GM18505 (cell line): Measurements from ENCODE around the gene AGAP3.

ENCODE experiments used
- ATAC-seq: cut with Tn5 transposase; IDR thresholded peaks from one replicate; pipeline ENCODE4 v1.9.1; 2021; ENCODE audit not compliant: unreplicated experiment
- POLR2A ChIP-seq: IDR thresholded peaks from 4 replicates; pipeline ENCODE4 v1.6.1; 2011; ENCODE audit warnings: borderline replicate concordance; ENCODE audit not compliant: insufficient read depth, insufficient read length; ENCODE audit errors: extremely low read depth

AGAP3 gene

DNA sequence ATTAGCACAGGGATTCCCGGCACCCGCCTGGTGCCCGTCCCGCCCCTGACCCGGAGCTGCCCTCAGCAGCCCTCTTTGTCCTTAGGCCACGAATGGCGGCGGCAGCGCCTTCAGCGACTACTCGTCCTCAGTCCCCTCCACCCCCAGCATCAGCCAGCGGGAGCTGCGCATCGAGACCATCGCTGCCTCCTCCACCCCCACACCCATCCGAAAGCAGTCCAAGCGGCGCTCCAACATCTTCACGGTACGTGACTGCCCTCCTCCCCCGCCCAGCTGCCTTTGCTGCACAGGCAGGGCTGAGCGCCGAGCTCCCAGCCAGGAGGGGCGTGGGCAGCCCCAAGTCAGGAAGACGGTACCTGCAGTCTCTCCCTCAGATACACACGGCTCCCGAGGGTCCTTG is 33.6 kb downstream of the AGAP3 start:
- no peak for ATAC-seq
- no peak for TF ChIP-seq POLR2A

DNA sequence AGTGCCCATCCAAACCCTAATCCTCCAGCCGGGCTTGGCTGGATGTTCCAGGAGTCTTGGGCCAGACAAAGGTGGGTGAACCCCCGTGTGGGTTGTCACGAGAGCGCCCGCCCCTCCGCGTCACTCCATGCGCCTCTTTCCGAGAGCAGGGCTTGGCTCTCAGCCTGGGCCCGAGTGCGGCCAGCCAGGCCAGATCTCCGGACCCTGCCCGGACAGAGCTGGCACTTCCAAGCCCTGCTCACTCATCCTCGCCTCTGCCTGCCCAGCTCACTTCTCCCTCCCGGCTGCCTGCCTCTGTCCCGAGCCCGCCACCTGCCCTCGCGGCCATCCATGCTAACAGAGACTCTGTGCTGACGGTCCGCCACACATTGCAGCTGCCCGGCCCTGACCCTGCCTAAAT is 34.6 kb downstream of the AGAP3 start:
- ATAC-seq: no peak
- TF ChIP-seq POLR2A: no peak

DNA sequence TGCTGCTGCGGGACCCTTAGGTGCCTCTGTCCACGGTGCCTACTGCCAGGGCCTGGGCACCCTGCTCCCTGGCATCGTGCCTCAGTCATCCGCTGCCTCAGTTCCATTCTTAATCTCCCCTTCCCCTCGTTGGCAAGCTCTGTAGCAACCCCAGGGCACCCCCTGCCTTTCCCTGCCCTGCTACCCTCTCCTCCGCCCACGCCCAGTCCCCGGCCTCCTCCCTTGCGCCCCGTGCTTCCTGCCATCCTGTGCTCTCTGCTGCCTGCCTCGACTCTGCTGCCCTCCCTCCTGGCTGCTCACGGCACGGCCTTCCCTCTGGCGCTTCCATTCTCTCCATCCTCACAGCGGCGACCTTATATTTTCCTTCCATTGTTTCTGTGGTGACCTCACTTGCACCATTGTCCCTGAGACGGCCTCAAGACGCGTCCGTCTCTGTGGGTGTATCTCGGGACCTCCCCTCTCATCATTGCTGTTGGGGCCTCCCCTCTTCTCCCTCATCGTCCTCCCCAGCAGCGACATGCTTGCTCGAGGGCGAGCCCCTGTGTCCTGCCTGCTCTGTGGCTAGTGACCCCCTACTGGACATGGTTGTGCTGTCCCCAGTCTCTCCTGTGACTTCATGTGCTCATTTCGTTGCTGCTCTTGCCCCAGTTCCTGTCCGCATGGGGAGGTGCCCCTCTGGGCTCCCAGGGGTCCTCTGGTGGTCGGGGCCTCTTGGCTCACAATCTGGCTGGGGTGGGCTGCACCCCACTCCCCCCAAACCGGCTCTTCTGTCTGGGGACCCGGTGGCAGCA is 35.3 kb downstream of the AGAP3 start:
- TF ChIP-seq POLR2A: no peak
- no peak for ATAC-seq

DNA sequence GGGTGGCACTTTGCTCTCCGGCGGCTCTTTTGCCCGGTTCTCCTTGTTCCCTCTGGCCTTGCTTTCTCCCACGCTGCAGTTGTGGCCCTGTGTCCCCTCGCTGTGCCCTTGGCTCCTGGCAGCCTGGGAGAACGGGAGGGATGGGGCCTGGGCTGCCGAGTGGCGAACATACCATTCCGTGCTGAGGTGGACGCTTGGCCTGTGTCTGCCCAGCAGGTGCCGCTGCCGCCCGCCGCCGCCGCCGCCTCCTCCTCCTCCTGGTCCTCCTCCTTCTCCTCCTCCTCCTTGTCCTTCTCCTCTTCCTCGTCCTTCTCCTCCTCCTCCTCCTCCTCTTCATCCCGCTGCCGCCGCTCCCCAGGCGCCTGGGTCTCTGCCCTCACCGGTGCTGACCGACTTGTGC is 36.0 kb downstream of the AGAP3 start:
- ATAC-seq: no peak
- no peak for TF ChIP-seq POLR2A

DNA sequence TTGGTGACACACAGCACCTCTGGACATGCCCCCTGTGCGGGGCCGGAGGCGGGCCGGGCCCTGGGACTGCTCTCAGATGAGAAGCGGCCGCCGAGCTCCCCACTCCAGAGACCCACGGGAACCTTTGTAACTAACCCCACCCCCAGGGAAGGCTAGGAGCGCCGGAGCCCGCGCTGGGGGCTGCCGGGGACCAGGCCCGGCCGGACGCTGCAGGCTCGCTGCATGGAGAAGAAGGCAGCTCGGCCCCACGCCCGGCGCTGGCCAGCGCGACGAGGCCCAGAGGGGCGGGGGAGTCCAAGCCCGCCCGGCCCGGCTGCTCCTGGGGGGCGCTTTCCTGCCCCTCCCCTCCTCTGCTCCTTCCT is 36.5 kb downstream of the AGAP3 start:
- no peak for ATAC-seq

DNA sequence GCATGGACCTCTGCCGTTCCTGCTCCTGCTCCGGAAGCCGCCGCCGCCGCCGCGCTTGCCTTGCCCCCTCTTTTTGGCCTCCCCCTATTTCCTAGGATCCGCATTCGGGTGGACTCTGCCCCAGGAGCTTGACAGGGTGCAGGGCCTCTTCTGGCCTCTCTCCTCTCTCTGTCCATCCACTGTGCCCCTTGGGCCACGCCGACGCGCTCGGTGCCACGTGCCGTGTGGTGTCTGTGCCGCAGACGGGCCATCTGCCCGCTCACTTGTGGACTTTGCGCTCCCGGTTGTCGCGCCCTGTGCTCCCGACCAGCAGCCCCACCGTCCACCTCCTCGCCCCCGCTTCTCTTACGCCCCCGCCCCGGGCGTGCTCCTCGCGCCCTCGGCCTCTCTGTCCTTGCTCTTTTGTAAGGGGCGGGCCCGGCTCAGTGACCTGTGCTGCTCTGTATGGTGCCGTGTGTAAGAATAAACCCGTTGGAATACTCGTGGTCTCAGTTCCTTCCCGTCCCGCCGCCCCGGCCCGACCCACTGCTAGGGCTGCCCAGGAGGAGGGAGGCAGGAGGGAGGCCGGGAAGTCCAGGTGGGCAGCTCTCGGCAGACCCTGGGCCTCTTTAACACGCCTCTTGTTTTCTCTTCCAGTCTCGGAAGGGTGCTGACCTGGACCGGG is 37.0 kb downstream of the AGAP3 start:
- no peak for ATAC-seq
- TF ChIP-seq POLR2A: no peak

More for the DNA sequence above, 36.5 kb downstream of the AGAP3 start:
- no peak for TF ChIP-seq POLR2A

DNA sequence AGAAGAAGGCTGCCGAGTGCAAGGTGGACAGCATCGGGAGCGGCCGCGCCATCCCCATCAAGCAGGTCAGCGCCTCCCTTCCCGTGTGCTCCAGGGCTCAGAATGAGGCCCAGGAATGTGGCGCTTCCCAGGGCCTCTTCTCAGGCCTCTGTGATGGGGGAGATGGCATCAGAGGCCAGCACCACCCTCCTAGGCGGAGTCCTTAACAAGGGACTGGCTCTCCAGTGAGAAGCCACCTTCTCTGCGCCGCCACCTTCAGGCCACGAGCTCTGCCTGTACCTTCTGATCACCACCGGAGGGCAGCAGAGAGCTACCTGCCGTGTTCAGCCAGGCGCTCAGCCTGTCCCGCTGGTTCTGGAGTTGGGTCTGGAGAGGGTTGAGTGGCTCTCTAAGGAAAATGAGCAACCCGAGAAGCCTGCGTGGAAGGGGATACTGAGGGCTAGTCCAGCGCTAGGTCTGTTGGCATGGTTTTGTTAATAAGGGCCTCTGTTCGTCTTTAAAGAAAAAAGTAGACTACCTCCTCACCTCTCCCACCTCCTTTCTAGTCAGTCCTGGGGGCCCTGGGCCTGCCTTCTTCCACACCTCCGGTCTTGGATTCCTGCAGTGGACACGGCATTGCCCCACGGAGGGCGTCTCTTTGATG is 37.7 kb downstream of the AGAP3 start:
- no peak for TF ChIP-seq POLR2A
- ATAC-seq: peak; percentile 64

DNA sequence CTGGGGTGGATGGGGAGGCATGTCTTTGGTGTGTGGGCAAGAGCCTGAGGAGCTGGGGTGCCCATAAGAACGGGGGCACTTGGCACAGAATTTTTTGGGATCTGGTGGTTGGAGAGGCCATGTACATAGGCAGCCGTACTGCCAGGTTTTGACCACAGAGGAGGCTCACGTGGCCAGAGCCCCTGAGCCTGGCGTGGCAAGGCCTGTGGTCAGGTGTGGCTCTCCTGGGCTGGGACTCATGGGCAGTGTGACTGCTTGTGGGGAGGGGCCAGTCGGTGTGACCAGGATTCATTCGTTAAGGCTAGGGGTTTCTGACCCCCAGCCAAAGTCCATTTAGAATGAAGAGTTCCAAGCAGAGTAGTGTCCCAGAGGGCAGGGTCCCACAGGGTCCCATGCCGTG is 38.2 kb downstream of the AGAP3 start:
- no peak for TF ChIP-seq POLR2A
- no peak for ATAC-seq

DNA sequence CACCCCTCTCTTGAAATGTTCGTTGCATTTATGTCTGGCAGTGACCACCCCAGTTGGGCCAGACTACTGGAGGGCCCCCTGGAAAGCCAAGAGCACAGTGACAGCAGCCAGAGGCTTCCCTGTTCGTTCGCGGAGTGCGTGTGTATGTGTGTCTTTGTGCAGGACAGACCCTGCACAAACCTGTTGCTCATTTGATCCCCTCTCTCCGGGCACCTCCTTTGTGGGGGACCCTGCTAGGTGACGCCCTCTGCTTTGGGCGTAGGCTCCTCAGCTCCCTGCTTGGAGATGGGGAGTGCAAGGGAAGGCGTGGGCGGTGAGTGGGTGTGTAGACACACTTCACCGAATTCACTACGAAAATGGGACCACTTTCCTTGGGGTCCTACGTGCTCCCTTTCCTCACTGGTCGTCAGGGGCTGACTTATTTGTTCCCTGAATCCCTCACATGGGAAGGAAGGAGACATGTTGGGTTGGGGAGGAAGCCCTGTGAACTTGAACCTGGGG is 38.7 kb downstream of the AGAP3 start:
- no peak for TF ChIP-seq POLR2A

DNA sequence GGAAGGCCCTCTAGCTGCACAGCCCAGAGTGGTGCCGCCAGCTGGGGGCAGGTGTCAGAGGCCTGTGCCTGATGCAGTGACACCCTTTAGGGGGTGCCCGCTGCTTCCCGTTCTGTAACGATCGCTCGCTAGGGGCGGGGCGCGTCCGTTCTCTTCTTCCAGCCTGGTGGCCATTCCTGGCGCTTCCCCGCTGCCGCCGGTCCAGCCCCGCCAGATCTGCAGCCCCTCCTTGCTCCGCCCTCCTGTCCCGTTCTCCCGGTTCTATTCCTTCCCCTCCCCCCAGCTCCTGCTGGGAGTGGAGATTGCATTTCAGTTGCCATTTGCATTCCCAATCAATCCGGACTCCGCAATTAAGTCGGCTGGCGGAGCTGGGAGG is 39.2 kb downstream of the AGAP3 start:
- no peak for TF ChIP-seq POLR2A
- ATAC-seq: no peak

More for the DNA sequence above, 38.7 kb downstream of the AGAP3 start:
- ATAC-seq: no peak

DNA sequence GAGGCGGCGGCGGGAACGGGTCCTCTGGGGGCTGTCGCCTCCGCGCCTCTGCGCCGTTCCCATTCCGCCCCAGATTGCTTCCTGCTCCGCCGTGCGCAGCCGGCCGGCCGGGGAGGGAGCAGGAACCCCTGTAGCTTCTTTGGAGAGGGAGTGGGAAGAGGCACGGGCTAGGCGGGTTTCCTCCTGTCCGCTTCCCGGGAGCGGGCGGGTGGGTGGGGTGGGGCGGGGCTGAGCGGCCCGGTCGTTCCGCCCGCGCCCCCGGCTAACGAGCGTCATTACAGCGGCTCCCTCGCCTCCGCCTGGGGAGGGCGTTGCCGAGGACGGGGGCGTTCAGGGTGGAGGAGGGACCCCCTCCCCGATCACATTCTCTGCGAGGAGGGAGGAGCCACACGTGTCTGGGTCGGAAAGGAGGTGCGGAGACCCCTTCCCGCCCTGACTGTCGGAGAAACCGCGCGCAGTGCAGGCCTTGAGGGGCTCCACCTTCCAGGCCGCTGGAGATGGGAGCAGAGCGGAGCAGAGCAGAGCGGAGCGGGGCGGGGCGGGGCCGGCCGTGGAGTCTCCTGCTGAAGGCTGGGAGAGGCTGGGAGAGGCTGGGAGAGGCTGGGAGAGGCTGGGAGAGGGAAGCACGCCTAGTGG is 39.7 kb downstream of the AGAP3 start:
- TF ChIP-seq POLR2A: no peak
- ATAC-seq: no peak

DNA sequence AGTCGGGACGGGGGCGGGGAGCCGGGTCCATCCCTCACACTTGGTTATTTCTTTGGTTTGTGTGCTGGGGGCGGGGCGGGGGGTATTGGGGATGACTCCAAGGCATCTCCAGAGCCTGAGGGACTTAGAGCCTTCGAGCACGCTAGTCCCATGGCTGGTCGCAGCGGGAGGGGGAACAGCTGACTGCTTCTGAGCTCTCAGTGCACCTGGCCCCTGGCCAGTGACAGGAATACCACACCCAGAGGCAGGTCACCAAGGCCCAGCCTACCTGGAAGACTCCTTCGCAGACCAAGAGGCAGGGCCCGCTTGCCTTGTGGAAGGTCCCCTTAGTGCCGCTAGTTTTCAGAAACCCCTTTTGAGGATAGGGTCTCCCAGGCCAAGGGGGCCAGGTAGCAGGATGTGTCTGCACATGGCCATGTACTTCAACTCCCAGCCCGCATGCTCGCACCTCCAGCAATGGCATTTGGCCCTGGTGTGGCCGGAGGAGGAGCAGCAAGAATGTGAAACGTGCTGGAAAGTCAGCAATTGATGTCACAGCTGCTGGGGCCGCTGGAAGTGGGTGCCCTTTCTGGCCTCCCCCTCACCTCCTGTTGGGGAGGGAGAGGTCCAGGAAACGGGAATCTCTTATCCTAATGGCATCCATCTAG is 40.3 kb downstream of the AGAP3 start:
- no peak for TF ChIP-seq POLR2A
- ATAC-seq: no peak

DNA sequence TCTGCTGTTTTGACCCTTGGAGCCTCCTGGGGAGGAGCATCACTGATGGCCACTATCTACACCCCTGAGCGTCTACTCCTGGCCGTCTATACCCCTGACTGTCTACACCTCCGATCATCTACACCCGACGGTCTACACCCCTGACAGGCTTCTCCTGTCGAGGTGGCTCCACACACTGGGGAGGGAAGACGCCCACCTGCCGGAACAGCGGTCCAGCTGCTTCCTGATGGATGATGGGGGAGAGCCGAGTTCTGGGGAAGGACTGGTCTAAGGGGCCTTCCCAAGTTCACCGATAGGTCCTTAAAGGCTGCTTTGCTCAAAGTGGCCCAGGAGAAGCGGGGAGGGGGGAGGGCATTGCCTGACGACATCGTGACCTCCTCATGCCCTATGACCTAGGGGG is 41.9 kb downstream of the AGAP3 start:
- ATAC-seq: no peak
- no peak for TF ChIP-seq POLR2A
